Activated T-helper 1 cell treated with anti-CD3 and anti-CD28 coated beads, Interleukin-2, amount 50 U/mL, for 16 hours (primary cell): ENCODE results near the gene CD80.

Source experiments
- DNase-seq, 2 donors: peaks; one replicate each; pipeline ENCODE4 v3.0.0-alpha.2; 2020; ENCODE audit warnings: low read depth in 1 of 2, low spot score in 1 of 2

CD80 gene

DNA sequence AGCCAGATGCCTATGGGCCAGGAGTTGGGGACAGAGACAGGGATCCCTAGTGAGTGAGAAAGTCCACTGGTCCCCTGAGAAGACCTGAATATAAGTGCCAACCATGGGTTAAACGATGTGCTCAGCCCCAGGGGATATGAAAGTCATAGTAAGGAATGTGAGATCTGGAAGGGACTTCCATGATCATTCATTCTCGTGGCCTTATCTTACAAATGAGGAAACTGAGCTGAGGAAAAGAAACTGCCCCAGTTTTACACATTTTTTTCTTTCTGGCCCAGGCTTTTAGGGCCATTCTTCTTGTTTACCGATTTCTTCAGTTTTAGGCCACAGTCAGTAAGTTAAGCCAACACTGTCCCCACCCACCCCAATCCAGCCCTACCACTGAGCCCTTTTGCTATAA is 11.1 kb downstream of the CD80 start:
- no peak for DNase-seq

DNA sequence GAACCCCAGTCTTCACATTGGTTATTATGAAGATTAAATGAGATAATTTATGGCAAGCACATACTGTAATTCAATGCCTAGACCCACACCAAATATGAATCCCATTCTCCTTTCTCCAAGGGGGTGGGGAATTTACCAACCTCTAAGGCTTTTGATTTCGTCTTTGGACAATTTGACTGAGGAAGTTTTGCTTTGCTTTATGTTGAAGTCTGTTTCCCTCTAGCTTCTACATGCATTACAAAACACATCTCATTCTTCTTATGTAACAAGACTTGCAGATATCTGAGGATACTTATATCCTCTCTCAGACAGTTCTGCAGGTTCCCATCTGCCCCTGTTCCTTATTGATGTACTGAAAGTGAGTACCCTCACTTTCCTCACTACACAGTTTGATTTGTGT is 12.2 kb downstream of the CD80 start:
- DNase-seq: no peak

DNA sequence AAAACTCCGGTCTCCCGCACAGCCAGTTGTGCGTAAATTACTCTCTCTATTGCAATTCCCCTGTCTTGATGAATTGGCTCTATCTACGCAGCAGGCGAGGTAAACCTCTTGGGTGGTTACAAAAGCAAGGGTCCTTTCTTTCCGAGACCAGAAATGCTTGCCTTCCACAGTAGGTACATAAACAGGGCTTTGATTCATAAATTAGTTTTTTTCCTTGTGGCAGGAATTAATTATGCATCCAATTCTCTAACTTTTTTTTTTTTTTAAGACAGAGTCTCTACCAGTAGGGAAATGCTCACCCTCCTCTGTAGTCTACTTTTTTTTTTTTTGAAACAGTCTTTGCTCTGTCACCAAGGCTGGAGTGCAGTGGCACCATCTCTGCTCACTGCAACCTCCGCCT is 16.3 kb downstream of the CD80 start:
- no peak for DNase-seq

DNA sequence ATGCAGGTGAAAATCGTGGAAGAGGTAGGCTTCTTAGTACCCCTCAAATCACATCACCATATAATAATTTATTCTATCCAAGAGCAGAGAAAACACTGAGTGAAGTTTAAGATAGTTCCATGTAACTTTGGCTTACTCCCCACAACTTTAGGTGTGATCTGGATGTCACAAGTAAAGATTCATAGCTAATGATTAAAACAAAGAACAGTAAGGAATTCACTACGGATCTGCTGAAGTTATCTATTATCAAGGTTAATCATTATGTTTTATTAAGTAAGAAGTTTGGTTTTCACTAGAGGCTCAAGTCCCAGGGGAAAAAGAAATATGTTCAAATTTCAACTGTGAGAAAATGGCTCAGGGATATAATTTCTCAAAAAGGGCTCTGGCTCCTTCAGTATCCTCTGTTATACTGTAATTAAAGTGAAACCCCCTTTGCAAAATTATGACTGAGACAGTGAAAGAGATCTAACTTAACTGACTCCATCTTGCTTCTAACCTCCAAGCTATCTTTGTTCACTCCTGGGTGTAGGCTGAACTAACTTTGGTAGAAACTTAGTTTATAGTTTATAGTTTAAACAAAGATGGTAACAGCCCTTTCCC is 17.1 kb downstream of the CD80 start:
- DNase-seq: no peak

DNA sequence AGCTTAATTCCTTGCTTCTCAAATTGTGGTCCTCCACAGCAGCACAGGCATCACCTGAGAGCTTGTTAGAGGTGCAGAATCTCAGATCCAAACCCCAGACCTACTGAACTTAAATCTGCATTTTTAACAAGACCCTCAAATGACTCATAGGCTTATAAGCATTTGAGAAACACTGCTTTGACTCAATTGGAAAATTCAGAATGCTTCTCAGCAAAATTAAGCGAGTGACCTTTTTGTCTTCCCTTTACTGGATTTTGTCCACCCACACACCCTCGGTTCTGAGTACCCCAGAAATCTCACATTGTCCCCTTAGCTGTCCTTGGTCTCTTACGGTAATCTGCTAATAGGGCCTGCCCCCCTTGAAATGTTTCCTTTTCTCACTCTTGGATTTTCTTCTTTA is 17.9 kb downstream of the CD80 start:
- no peak for DNase-seq

DNA sequence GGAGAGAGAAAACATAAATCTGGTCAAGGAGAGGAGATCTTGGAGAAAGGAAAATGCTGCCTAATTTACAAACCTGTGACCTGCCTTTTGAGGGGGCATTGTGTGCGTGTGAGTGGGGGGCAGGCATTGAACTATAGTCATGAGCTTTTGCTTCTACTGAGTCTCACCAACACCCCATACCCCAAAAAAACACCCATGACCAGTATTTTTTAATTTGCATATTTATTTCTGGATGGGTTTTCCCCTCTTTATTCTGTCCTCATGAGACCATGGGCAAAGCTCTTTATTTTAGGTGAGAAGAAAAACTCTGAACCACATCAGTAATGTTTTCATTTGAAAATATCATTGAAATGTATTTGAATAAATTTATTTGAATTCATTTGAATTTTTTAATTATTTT is 20.6 kb downstream of the CD80 start:
- no peak for DNase-seq

DNA sequence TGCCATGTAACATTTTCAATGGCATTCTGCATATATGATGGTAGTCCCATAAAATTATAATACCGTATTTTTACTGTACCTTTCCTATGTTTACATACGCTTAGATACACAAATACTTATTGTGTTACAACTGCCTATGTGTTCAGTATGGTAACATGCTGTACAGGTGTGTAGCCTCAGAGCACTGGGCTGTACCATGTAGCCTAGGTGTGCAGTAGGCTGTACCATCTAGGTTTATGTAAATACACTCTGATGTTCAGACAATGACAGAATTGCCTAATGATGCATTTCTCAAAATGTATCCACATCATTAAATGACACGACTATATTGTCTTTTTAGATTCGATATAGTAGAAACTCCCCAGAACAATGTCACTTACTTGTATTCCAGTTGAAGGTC is 22.7 kb downstream of the CD80 start:
- DNase-seq: no peak

DNA sequence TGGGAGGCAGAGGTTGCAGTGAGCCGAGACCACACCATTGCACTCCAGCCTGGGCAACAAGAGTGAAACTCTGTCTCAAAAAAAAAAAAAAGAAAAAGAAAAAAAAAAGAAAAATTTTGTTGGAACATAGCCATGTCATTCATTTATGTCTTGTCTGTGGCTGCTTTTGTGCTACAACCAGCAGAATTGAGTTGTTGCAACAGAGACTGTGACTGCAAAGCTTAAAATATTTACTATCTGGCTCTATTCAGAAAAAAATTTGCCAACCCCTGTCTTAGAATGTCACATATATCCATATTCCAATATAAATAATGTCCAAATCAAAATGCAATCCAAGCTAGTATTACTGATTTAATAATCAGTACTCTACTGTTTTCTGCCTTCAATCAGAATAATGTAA is 25.1 kb downstream of the CD80 start:
- no peak for DNase-seq

DNA sequence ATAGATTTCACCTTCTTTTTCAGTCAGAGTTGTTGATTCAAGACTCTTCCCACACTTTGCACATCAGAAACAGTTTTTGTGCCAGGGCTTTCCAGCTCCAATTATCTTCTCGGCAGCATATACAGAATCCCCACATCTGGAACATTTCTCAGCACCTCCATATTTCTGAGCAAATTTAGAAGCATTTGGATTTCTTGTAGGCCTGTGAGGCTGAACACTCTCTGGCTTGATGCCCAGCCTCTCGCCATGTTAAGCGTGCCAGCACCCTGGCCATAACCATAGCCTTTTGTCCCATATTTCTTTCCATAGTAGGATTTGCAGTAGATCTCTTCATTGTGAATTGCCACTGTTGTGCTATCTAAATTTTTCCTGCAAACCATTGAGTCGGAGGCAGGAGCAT is 28.3 kb downstream of the CD80 start:
- DNase-seq: no peak

DNA sequence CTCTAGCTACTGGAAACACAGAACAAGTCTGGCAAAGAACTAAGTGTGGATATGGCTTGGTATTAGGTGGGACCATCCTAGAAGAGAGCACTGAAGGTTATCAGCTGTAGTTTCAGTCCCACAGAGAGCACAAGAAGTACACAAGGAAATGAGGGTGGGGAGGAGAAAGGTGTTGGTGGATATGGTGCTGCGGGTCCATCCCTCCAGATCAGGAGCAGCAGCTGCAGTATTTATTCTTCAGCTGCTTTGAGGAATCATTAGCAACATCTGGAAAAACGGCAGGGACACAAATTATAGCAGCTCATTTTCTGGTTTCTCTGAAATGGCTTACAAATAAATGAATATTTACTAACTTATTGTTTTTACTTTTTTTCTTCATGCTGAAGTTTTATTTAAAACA is 29.0 kb downstream of the CD80 start:
- no peak for DNase-seq

DNA sequence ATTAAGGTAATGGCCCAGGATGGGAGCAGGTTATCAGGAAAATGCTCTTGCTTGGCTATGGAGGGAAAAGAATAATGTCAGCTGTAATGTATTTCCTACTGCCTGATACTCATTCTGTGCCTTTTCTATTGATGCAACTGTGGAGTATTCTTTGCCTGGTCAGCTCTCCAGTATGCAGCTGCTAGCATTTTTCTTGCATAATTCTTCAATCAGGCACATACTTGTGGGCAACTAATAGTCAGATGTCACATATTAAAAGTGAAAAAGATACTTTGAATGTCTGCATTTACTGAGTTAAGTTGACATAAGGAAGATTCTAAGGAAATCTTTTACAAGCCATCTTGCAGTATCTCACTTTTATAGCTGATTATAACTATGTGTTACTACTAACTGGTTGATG is 29.5 kb downstream of the CD80 start:
- no peak for DNase-seq

DNA sequence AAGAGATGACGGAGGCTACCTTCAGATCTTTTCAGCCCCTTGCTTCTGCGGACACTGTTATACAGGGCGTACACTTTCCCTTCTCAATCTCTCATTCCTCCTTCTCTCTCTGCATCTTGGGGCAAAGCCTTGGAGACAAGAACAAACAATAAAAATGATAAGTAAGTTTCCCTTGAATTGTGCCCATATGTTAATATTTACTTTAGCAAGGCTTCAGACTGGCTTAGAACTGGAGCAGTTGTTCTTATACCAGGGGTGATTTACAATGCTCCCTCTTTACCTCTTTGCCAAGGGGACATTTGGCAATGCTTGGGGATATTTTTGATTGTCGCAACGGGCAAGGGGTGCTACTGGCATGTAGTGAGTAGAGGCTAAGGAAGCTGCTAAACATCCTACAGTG is 31.7 kb downstream of the CD80 start:
- DNase-seq: no peak

DNA sequence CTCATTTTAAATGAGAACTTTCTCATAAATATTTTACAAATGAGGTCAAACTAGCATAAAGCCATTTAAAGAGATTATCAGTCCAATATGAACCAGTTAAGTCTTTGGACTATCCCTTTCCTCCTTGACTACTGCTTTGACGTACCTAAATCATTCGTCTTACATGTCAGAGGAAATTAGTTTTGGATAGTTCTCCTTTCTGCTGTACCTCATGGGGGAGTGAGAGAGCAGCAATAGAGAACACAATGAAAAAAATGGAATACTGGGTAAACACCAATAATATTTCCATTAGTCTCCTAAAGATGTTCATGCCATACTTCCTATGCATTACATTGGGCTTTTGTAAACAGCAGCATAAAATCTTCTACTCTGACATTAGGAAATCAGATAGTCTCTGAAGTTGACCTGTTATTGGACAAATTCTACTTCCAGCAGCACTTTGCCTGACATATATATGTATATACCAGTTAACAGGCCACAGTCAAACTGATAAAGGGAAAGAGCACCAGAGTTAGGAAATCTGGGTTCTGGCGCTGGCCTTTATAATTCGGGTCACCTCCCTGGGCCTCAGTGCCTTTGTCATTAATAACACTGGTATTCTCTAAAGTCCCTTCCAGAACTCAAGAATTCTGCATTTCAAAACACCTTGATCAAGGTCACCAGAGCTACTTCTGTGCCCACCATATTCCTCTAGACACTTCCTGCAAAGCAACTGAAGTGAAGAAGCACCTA is 34.3 kb downstream of the CD80 start:
- DNase-seq: no peak

DNA sequence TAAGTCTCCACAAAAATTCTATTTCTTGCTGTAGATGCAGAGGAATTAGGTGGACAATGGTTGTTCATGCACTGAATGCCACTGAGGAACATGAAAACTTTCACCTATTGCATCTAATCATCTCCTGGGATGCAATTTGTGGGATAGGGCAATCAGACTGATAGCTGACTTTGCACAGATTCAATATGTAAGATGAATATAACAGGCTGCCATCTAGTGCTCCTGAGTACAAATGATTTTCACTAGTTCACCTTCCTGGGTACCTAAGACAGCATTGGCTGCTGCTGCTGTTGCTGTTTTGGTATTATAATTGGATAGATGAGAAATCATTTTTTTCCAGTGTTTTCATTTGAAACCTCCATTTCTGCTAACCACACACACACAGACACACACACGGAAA is 41.4 kb downstream of the CD80 start:
- no peak for DNase-seq

DNA sequence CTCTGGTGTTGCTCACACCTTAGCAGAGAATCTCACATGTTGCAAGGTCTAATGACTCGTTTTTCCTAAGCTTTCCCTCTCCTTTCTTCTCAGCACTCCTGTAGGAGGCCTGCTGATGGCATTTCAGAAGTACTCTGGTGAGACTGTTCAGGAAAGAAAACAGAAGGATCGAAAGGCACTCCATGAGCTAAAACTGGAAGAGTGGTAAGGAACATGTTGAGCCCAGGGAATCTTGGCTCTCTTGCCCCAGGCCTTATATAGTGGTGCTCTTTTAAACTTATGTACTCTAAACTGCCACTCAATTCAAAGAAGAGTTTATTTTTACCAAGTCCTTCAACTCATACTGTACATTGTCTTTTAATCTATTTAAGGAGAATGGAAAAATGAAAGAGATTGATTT is 42.3 kb downstream of the CD80 start:
- no peak for DNase-seq

DNA sequence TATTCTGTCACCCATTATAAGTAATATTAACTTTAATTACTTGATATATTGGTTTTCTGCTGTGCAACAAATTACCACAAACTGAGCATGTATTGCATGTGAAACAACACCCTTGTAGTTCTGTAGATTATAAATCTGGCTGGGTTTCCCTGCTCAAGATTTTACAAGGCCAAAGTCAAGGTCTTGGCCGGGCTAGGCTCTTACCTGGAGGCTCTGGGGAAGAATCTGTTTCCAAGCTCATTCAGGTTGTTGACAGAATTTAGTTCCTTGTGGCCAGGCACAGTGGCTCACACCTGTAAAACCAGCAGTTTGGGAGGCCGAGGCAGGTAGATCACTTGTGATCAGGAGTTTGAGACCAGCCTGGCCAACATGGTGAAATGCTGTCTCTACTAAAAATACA is 44.8 kb downstream of the CD80 start:
- DNase-seq: no peak

DNA sequence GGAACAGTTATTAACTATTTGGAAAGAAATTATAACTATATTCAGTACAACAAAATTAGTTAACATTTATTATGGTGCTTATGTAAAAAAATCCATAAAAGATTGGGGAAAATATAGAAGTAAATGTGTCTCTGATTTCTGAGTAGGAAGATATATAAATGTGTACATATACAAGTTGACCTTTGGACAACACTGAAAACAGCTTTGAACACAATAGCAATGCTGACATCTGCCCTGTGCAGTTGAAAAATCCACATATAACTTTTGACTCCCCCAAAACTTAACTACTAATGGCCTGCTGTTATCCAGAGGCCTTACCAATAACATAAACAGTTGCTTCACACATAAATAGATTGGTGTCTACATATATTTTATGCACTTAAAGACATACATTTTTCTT is 48.7 kb downstream of the CD80 start:
- DNase-seq: no peak

DNA sequence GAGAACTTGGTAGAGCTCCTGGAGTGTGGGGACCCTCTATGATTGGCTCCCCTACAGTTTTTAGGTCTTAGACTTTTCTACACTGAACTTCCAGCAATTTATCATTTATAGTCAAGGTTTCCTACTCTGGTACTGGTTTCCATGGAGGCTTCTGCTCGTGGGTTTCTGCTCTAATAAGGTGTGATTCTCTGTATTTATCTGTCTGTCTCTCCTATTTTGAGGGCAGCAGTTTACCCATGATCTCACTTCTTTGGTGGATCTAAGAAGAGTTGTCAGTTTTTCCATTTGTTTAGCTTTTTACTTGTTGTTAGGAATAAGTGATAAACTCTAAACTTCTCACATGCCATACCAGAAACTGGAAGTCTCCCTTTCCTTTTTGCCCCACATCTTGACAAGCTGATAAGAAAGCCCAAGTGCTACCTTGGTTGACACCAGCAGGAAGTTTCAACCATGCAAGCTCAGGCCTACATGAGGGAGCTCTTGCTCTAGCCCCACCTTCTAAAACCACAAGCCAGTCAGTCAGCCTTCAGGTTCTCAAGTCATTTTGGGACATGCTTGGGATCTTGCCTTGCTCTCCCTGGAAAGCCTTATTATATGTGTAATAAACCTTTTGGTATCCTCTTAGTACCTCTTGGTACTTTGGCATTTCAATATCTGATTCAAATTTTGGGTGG is 51.1 kb downstream of the CD80 start:
- no peak for DNase-seq

DNA sequence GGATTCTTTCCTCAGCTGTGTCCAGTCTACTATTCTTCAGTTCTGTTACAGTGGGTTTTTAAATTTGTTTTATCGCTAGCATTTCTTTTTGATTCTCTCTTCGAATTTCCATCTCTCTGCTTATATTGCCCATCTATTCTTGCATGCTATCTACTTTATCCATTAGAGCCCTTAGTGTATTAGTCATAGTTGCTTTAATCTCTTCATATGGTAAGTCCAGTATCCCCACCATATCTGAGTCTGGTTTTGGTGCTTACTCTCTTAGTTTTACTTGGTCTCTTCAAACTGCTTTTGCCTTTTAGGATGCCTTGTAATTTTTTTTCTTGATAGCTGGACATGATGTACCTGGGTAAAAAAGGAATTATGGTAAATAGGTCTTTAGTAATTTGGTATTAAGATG is 52.0 kb downstream of the CD80 start:
- DNase-seq: no peak

DNA sequence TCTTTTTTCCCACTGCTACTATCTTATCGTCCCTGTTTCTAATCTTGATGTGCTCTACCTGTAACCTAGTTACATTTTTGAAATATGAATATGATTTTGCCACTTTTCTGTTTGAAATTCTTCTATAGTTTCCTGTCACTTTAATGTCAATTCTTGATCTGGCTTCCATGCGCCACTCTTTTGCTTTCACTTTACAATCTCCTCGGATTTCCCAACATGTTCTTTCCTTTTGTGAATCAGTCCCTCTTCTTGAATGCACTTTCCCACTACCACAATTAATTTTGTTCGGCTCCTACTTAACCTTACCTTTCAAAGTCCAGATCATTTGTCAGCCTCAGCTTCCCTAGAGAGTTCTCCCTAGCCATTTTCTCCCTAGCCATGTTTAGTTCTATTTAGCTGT is 52.8 kb downstream of the CD80 start:
- DNase-seq: no peak

DNA sequence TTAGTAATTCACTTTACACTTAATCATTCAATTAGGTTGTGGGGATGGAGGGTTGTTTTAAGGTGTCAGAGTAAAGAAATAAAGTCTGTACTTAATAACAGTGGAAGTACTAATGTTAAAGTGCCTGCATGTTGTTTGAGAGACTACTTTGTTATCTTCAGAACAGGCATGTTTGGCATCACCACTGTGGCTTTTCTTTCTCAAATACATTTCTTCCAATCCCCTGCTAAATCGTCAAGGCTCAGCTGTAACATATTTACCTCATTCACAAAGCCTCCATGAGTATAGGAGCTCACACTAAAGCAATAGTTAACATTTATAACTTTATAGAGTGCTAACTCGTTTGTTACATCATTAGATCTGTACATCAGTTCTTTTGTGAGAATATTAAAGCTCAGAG is 58.5 kb downstream of the CD80 start:
- no peak for DNase-seq

DNA sequence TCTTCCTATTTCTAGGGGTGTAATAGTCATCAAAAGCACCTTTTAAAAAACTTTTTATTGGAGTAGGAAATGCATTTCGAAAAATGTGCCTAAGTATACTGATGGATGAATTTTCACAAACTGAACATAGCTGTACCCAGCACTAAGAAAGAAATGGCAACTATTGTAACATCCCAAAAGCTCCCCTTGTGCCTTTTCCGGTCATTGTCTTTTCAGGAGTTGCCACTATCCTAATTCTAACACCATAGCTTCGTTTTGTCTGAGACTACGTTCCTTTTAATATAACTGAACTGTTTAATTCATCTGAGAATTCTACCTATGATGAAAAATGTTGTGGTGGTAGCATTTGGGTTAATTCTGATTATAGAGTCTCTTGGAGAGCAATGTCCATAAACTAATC is 59.1 kb downstream of the CD80 start:
- no peak for DNase-seq
